Measurements from ENCODE around the gene NDUFS8.

NDUFS8 gene

GRCh38 chr11:68003846-68004550, 26.5 kb upstream of the NDUFS8 start, which contains the start of gene UNC93B1:
TSS of gene UNC93B1 (minus strand) at chr11:68004097. CDS start at chr11:68004043, 54 bp downstream.
- DNase-seq (ENCODE audit: low read depth), result peak; percentile 72

- no peak for DNase-seq (ENCODE audit: low read depth)
These were observed 25.7 kb upstream of the NDUFS8 start for GRCh38 chr11:68004551-68005335.

GRCh38 chr11:68006606-68007166, 23.8 kb upstream of the NDUFS8 start:
- DNase-seq (ENCODE audit: low read depth), result no peak

GRCh38 chr11:68007498-68008380, 22.7 kb upstream of the NDUFS8 start:
- no peak for DNase-seq (ENCODE audit: low read depth)

GRCh38 chr11:68008381-68009337, 21.8 kb upstream of the NDUFS8 start:
- no peak for DNase-seq (ENCODE audit: low read depth)

GRCh38 chr11:68009391-68010089, 20.9 kb upstream of the NDUFS8 start:
- no peak for DNase-seq (ENCODE audit: low read depth)

- no peak for DNase-seq (ENCODE audit: low read depth)
These were observed 20.1 kb upstream of the NDUFS8 start, which contains the start of gene ALDH3B1 for GRCh38 chr11:68010090-68011041. TSS of gene ALDH3B1 (plus strand) at chr11:68010327. CDS start at chr11:68015298, 4,971 bp downstream.

GRCh38 chr11:68011051-68011943, 19.2 kb upstream of the NDUFS8 start:
- DNase-seq (ENCODE audit: low read depth), result no peak

- DNase-seq (ENCODE audit: low read depth), result no peak
These were observed 18.2 kb upstream of the NDUFS8 start for GRCh38 chr11:68012044-68012842.

- no peak for DNase-seq (ENCODE audit: low read depth)
These were observed 17.5 kb upstream of the NDUFS8 start for GRCh38 chr11:68012843-68013610.

- DNase-seq (ENCODE audit: low read depth), result no peak
These were observed 16.8 kb upstream of the NDUFS8 start for GRCh38 chr11:68013611-68014156.

- no peak for DNase-seq (ENCODE audit: low read depth)
These were observed 16.1 kb upstream of the NDUFS8 start for GRCh38 chr11:68014157-68014946.

GRCh38 chr11:68014947-68015447, 15.5 kb upstream of the NDUFS8 start:
- DNase-seq (ENCODE audit: low read depth), result no peak

GRCh38 chr11:68015467-68015866, 15.0 kb upstream of the NDUFS8 start:
- no peak for DNase-seq (ENCODE audit: low read depth)
